AG04449 (cell line): ENCODE data around the gene TNK2.
A peak's percentile ranks its signal among the peaks of the same experiment; 100 is the strongest.

Experiments
- CTCF ChIA-PET: fragments of 350-600 bp; formaldehyde crosslinking; extraction: SDS; loops from one replicate; lab custom pipeline; 2021; ENCODE audit warnings: antibody characterized with exemption; lab: Yijun Ruan, JAX
- POLR2A ChIA-PET: fragments of 400-600, 350-600 bp; formaldehyde crosslinking; extraction: SDS; loops from one replicate; lab custom pipeline; 2020; ENCODE audit warnings: antibody characterized with exemption, inconsistent platforms; lab: Yijun Ruan, JAX
- DNase-seq: peaks from one replicate; pipeline ENCODE4 v3.0.0-alpha.2; 2010; ENCODE audit warnings: low read depth, low spot score
- H3K4me3 ChIP-seq: 2 replicates; pipeline ENCODE4 v1.5.1; 2011; ENCODE audit warnings: low read depth, mild to moderate bottlenecking, control low read depth, low read length
- TF ChIP-seq, protein P1 (sequence below): IDR thresholded peaks from one replicate; pipeline ENCODE4 v1.5.1; 2011; ENCODE audit warnings: mild to moderate bottlenecking, moderate library complexity, low read length, control low read depth, inconsistent platforms; ENCODE audit not compliant: insufficient read depth; ENCODE audit errors: missing control alignments

Gene TNK2

DNA sequence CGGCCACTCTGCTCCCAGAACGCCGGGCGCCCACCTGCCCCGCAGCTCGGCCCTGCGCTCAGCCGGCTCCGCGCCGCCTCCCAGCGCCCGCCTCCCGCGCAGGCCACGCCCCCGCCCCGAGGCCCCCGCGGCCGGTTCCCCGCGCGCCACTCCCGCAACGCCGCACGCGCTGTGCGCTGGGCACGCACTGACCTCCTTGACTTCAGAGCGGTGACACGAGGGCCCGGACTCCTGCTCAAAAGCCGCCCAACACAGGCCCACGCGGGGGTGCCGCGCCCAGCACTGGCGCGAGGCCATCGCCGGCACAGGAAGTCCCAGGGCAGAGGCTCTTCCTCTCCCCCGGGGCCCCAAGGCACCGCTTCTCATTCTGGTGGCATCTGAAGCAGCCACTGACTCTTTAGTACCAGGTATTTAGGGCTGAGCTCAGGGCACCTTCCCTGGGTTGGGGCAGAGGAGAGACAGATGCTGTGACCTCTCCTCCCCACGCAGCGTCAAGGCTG lies 12.4 kb downstream of the TNK2 start:
- TF ChIP-seq, protein P1, sequence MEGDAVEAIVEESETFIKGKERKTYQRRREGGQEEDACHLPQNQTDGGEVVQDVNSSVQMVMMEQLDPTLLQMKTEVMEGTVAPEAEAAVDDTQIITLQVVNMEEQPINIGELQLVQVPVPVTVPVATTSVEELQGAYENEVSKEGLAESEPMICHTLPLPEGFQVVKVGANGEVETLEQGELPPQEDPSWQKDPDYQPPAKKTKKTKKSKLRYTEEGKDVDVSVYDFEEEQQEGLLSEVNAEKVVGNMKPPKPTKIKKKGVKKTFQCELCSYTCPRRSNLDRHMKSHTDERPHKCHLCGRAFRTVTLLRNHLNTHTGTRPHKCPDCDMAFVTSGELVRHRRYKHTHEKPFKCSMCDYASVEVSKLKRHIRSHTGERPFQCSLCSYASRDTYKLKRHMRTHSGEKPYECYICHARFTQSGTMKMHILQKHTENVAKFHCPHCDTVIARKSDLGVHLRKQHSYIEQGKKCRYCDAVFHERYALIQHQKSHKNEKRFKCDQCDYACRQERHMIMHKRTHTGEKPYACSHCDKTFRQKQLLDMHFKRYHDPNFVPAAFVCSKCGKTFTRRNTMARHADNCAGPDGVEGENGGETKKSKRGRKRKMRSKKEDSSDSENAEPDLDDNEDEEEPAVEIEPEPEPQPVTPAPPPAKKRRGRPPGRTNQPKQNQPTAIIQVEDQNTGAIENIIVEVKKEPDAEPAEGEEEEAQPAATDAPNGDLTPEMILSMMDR: no peak
- ChIA-PET POLR2A (no interaction called here), CTCF (interaction anchor here (1.0 to 15.8 kb wide), 8 partner anchors 11 to 55 kb away, joined by 4 to 571 read pairs (median 48); partner anchors contain the start of gene TNK2)
- no peak for DNase-seq
- H3K4me3 ChIP-seq: peak overlapping the region; percentile 78

DNA sequence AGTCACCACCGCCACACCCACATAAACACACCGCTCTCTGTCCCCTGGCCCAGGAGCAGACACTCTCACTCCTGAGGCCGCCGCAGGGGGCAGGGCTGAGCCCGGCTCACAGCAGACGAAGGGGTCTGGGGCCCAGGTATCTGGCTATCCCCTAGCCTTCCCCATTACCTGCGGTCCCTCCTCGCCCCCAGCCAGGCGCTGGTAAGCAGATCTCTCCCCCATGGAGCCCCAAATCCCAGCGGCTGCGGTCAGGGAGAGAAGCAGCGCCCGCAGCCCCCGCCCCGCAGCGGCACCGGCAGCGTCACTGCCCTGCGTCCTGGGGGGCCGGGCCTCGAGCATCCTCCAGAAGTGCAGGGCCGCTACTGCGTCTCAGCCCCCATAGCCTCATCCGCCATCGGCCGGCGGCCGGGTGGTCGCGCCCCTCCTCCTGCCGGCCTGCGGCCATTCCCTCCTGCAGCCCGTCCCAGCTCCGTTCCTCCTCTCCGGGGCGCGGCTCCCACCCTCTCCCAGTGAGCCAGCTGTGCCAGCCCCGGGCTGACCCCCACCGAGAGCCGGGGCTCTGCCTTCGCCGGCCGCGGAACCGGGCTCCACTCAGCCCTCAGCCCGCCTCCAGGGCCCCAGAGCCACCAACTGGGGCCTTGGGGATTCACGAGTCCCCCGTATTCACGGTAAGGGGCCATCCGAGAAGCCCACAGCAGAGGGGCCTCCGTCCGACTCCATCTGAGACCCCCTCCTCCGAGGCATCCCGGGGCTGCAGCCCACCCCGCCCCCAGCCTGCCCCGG lies 13.1 kb downstream of the TNK2 start:
- TF ChIP-seq, protein P1: peak; percentile 68
- peak overlapping the region; percentile 78 for H3K4me3 ChIP-seq
- no peak for DNase-seq
- ChIA-PET CTCF (interaction anchor here (0.8 to 15.8 kb wide), 19 partner anchors 8 to 223 kb away, joined by 3 to 571 read pairs (median 6); partner anchors contain the start of gene TNK2), POLR2A (interaction anchor here (0.6 to 0.7 kb wide), 2 partner anchors 11 to 26 kb away, joined by 3 to 4 read pairs; no protein-coding TSS in a partner anchor)

DNA sequence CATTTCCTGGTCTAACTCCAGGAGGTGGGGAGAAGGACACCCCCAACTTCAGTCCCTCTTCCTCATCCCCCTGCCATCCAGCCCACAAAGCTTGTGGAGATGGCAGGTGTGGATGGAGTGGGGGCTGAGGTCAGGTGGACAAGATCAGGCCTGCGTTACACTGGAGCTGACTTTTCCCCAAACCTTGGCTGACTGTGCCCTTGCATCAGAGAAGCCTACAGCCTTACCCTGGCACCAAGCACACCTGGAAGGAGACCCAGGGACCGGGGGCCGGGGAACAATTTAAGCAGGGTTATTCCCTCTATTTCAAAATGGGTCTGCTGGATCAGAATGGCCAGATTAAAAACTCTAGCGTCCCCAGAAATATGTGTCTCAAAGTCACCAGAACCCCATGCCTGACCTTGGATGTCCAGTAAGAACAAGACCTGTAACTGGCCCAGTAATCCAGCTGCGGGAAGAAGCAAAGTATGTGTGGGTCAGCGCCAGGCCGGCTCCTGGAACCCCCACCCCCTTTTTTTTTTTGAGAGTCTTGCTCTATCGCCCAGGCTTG lies 14.4 kb downstream of the TNK2 start:
- no peak overlapping the region; the same call in 1 of the 2 replicates for H3K4me3 ChIP-seq
- TF ChIP-seq, protein P1: no peak
- ChIA-PET CTCF (interaction anchor here (0.8 to 15.8 kb wide), 21 partner anchors 9 to 225 kb away, joined by 3 to 571 read pairs (median 6); partner anchors contain the start of gene TNK2), POLR2A (interaction anchor here (0.7 kb wide), 2 partner anchors 21 to 27 kb away, joined by 3 read pairs; no protein-coding TSS in a partner anchor)
- no peak for DNase-seq

DNA sequence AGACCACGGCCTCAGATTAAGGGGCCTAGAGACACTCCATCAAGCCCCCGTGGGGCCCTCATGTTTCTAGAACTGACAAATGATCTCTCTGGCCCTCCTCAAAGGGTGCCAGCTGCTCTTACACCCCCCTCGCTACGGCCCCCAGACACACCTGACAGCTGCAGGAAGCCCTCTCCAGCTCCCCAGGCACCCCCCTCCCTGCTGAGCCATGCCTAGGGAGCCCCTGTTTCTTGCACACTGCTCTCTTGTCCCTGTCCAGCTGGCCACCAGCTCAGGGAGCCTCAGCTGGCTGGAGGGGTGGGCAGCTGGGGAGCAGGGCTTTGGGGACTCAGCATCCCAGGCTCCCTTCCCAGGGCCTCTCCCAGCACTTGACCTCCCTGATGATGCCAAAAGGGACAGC lies 14.8 kb downstream of the TNK2 start:
- TF ChIP-seq, protein P1: no peak
- no peak overlapping the region for H3K4me3 ChIP-seq
- DNase-seq: no peak
- ChIA-PET POLR2A (no interaction called here), CTCF (interaction anchor here (1.5 to 15.8 kb wide), 11 partner anchors 7 to 53 kb away, joined by 3 to 571 read pairs (median 27); partner anchors contain the start of gene TNK2)

DNA sequence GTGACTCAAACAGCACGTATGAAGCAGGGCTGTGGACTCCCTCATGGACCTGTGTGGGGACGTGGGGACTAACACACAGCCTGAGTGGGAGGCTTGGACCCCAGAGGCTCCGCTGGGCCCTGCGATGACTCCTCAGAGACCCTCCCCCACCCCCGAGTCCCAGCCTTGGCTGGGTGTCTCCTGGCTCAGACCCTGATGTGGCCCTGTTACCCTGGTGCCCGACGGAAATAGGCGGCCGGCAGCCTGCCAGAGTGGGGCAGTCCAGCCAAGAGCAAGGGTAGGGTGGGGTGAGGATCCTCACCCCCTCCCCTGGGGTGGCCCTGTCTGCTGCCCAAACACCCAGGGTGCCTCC lies 15.3 kb downstream of the TNK2 start:
- DNase-seq: no peak
- H3K4me3 ChIP-seq: 0 out of 2 replicates have a peak overlapping the region, but pooled peaks have one; percentile 6
- CTCF ChIA-PET: interaction anchor here (0.7 to 15.8 kb wide), 10 partner anchors 8 to 37 kb away, joined by 3 to 571 read pairs (median 29); partner anchors contain the start of gene TNK2
- TF ChIP-seq, protein P1: no peak
- POLR2A ChIA-PET: interaction anchor here (0.7 to 1.2 kb wide), 2 partner anchors 17 to 30 kb away, joined by 3 read pairs; no protein-coding TSS in a partner anchor
